M059J (cell line): ENCODE results near the gene AMIGO1. TPM values are rescaled to one million over a fixed set of nuclear protein-coding genes. Genes with fewer than 3 reads are reported as not detected.
A peak's percentile ranks its signal among the peaks of the same experiment; 100 is the strongest.

Source experiments
- DNase-seq: peaks from one replicate; pipeline ENCODE4 v3.0.0-alpha.2; 2012; ENCODE audit warnings: low read depth
- total RNA-seq: library from RNA; depleted of rRNA; stranded (reverse); fragments of >200 nt; shearing (Covaris generic); gene quantifications from 2 replicates; pipeline ENCODE4 v1.2.3, GENCODE V29; 2014; rRNA removed

AMIGO1 gene, protein sequence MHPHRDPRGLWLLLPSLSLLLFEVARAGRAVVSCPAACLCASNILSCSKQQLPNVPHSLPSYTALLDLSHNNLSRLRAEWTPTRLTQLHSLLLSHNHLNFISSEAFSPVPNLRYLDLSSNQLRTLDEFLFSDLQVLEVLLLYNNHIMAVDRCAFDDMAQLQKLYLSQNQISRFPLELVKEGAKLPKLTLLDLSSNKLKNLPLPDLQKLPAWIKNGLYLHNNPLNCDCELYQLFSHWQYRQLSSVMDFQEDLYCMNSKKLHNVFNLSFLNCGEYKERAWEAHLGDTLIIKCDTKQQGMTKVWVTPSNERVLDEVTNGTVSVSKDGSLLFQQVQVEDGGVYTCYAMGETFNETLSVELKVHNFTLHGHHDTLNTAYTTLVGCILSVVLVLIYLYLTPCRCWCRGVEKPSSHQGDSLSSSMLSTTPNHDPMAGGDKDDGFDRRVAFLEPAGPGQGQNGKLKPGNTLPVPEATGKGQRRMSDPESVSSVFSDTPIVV
- 1.1 and 2.4 TPM in 2 replicates for total RNA-seq

DNA sequence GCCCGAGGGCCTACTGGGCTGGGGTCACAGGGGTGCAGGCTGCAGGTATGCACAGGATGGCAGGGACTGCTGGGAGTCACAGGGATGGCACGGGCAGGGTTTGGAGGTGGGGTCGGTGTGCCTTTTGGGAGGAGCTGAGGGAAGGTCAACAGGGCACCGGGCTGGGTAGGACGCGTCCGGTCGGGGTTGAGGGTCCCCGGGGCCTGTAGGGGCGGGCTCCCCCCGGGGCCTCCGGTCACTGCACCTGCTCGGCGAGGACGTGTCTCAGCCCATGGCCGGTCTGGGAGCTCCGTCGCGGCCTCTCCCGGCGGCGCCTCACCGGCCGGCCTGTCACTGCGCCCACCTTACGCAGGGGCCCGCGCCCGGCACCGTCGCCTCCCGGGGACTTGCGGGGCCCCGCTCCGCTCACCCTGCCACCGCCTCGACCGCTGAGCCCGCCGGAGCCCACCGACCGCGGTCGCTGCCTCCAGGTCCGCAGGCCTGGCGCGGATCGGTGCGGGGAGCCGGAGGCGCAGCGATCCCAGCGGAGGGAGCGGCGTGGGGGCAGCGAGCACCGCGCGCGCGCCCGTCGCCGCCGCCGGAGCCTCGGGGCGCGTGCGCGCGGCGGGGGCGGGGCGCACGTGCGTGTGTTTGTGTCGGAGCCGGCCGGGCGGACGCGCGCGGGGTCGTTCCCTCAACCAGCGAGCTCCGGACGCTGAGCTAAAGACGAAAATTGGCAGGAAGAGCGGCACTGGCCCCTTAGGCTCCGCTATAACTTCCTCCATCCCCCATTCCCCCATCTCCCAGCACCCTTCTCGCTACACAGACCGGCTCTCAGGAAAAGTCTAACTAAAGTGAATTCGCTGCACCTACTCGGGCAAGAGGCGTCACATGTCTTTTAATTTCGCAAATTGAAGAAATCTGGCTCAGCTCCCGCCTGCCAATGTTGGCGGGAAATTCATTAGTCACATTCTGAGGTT, at the start of gene AMIGO1:
Gene AMIGO1, minus strand, starts transcription at position 552 of the 959 bp plus-strand sequence. CDS start 815 bp downstream, outside the sequence.
- peak; percentile 40 for DNase-seq

DNA sequence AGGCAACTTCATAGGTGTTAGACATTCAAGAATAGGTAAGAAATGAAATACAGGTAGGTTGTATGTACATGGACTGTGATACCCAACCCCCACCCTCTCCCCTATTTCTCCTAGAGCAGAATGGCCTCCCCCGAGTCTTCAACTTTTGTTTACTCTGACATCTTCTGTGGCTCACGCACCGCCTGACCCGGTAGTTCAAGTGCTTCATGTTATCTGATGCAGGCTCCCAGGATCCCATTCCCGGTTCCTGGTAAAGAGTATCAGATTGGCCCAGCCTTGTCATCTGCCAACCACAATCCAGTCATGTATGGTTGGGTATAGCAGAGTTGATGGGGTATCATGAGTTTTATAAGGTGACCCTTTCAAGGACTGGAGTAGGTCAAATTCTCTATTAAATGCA, 48.0 kb upstream of the AMIGO1 start:
- DNase-seq: no peak

DNA sequence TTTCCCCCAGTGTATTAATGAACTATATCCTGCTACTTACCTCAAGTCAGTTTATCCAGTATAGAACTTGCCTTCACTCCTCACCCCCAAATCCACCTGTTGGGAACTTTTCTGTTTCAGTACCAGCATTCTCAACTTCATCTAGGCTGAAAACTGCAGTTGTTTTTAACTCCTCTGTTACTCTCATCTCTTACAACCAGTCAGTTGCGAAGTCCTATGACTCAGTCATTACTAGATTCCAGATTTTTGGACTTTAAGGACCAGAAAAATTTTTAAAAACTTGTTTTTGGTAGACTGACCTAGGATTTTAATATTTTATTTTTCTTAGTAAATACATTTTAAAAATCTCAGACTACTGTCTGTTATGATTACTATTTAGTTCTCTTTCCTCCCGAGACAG, 47.0 kb upstream of the AMIGO1 start:
- DNase-seq: no peak

DNA sequence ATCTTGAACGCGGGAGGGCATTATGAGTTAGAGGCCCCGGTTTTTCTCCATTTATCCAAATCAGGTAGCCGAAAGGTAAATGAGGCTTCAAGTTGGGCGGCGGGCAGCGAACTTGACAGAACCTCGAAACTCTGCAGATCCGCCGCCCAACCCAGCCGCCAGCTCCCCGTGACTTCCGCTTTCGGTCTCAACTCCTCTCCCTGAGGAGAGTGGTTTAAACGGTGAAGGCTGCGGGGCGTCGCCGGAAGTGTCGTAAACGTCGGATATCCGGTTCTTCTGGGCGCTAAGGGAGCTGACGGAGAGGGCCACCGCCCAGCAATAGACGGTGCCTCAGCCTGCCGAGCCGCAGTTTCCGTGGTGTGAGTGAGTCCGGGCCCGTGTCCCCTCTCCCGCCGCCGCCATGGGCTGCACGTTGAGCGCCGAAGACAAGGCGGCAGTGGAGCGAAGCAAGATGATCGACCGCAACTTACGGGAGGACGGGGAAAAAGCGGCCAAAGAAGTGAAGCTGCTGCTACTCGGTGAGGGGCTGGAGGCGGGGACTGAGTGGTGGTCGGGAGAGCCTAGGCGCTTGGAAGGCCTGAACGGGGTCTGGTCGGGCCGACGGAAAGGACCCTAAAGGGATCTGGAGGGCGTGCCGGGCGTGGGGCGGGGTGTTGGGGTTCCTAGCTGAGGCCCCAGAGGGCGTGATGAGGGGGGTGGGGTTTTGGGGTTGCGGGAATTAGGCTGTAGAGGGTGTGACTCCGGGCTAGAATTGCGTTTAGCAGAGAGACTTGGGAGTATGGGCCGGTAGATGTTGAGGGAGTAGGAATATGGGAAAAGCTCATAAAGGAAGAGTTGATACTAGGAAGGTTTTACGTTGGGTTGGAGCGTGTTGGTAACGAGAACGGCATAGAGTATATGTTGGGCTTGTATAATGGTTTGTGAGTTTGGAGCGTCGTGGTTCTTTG, 39.1 kb upstream of the AMIGO1 start, which contains the start of gene GNAI3:
Gene GNAI3, plus strand, starts transcription at position 295 of the 947 bp plus-strand sequence. Its CDS starts 106 bp downstream, at position 401.
- peak; percentile 97 for DNase-seq

DNA sequence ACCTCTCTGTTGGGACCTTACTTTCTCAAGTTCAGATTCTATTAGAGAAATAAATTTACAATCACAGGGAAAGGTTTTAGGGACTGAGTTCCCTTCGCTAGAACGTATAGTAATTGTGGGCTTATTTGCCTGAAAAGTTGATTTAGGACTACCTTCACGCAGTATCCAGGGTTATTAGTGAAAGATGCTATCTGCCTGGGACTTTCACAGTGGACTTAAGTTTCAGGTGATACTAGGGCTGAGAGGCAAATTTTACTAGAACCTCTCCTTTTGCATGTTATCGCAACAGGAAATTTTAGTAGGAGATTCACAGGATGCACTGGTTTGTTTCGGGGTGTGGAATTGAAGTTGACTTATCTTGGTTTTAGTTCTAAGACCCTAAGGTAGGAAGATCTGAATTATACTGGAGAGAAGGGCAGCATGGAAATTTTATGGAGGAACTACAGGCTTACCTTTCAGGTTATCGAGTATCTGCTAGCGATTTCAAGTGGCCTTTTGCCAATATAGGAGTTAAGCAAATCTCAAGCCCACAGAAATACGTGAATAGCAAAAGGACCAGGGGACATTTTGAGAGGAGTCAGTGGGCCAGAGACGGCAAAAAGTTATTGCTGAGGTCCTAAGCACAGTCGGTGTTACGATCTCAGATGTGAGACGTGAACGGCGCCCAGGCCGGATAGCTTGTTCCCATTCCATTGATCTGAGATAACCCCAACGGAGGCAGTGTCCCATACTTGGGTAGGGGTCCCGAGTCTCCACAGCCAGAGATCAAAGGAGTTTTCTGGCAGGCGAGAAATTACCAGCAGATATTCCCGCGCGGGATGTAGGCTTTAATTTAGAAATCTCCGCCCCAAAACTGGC, 38.2 kb upstream of the AMIGO1 start:
- peak; percentile 34 for DNase-seq

DNA sequence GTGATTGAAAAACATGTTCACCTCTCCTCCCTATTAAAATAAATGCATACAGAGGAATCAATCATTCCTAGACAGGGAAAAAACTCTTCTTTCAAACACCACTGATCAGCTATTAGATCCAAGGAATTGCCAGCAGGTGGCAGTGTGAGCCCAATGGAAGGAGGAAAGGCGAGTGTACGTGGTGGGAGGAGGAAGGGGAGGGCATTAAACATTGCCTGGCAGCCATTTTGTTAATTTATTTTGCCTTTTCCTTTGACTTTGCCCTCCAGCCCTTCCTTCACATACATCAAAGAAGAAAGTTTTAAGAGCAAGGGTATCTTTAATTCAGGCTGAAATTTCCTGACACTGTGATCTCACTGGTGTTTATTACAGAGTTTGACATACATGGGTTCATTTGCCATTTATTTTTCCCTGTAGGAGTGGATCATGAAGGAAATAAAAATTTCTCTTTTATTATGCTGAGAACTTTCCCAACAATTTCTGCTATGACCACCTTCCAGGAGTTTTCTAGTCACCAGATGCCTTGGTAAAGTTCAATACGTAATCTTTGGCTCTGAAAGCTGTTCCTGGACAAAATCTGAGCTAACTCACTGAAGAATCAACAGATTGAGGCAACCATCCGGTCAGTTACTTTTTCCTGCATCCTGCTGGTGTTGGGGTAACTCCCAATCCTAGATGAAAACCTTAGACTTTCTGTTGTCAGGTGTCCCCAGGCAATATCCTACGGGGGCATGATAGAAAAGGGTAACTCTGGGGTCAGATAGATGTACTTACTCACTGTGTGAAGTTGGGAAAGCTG, 37.0 kb upstream of the AMIGO1 start:
- peak; percentile 91 for DNase-seq

DNA sequence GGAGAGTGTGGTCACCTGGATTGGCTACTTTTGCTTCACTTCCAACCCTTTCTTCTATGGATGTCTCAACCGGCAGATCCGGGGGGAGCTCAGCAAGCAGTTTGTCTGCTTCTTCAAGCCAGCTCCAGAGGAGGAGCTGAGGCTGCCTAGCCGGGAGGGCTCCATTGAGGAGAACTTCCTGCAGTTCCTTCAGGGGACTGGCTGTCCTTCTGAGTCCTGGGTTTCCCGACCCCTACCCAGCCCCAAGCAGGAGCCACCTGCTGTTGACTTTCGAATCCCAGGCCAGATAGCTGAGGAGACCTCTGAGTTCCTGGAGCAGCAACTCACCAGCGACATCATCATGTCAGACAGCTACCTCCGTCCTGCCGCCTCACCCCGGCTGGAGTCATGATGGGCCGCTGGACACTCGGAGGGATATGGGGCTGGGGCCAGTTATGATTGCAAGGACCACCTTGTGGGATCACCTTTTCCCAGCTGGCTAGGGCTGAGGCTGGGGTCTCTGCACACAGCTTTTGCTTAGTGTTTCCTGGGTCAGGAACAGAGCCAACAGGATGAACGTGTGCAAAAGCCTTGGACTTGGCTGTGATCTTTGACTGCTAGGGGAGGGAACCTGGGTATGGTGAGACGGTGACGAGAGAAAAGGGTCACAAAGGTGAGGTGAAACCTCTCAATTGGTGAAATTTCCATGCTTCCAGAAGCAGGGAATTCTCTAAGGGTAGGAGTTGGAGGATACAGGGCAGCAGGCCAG, 34.6 kb upstream of the AMIGO1 start:
- DNase-seq: no peak

DNA sequence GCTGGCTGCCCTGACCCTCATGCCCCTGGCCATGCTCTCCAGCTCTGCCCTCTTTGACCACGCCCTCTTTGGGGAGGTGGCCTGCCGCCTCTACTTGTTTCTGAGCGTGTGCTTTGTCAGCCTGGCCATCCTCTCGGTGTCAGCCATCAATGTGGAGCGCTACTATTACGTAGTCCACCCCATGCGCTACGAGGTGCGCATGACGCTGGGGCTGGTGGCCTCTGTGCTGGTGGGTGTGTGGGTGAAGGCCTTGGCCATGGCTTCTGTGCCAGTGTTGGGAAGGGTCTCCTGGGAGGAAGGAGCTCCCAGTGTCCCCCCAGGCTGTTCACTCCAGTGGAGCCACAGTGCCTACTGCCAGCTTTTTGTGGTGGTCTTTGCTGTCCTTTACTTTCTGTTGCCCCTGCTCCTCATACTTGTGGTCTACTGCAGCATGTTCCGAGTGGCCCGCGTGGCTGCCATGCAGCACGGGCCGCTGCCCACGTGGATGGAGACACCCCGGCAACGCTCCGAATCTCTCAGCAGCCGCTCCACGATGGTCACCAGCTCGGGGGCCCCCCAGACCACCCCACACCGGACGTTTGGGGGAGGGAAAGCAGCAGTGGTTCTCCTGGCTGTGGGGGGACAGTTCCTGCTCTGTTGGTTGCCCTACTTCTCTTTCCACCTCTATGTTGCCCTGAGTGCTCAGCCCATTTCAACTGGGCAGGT, 33.9 kb upstream of the AMIGO1 start:
- no peak for DNase-seq

DNA sequence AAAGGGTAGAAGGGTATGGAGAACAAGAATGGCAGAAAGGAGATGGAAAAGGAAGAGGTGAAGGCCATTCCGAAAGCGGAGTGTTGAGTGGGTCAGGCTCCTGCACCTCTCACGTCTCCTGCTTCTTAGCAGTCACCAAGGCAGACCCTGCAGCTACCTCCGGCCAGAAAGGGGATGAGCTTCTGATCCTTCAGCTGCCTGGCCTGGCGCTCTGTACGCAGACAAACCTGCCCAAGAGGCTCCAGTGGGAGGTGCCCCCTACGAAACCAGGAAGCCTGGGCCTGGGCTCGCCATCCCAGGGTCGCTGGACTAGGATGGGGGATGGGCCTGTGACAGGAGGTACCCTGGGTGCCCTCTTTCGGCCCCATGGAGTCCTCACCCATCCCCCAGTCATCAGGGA, 33.1 kb upstream of the AMIGO1 start:
- no peak for DNase-seq

DNA sequence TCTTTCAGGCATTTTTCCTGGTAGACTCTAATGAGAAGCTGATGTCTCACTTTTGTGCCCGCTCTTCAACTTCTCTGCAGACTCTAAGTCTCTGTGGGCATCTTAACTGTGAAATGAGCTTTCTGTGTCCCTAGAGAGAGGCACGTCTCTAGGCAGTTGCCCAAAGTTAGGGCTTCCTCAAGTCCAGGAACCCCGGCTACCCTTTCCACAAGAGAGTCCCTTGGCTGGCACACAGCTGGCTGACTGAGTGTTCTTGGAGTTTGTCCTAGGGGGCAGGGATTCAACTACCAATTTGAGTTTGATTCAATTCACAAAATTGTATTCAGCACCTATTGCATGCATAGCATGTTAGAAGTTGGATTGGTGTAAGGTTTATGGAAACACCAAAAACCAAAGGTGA, 31.6 kb upstream of the AMIGO1 start:
- DNase-seq: no peak

DNA sequence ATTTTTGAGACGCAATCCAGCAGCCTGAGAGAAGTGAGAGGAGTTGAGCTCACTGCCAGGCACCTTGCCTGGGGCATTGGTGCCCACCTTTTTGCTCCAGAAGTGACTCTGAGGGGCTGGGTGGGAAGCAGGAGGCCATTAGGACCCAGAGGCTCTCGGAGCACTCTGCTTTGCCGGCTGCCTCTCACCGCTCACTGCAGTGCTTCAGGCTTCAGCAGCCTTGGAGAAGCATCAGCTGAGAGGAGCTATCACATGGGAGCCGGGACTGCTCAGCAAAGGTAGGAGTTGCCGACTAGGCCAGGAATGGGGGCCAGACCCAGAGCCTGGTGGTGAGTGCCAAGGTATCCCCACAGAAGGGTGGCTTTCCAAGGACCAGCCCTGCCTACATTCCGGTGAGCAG, 30.1 kb upstream of the AMIGO1 start, which contains the start of gene GPR61:
Gene GPR61, plus strand, starts transcription at position 197 of the 400 bp plus-strand sequence. CDS start 3,151 bp downstream, outside the sequence.
- DNase-seq: no peak

DNA sequence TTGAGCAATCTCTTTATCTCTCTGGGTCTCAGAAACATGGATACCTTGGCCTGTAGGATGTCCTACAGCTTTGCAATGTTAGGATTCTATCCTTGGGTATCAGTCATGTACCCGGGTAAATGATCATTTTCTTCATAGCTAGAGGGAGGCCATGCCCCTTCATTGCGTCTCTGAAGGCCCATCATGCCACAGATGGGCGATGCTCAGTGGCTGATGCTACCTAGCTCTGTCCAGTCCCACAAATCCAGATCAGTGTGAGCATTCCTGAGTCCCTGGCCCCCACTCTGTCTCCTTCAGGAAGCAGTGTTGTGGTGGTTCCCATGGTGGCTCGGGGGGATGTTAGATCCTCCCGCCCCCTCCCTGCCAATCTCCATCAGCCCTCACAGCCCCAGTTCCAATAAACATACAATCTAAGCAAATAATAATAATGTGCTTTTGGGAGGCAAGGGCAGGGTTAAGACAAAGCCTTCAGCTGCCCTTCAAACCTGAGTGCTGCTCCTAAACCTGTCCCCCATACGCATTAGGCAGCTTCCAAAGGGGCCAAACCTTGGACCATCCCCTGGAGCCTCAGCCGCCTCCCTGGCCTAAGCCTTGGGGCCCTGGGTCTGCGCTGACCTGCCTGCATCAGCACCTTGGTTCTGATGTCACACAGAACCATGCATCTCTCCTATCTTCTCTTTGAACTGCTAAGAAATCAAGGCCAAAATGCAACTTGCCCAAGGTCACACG, 29.5 kb upstream of the AMIGO1 start:
- no peak for DNase-seq

DNA sequence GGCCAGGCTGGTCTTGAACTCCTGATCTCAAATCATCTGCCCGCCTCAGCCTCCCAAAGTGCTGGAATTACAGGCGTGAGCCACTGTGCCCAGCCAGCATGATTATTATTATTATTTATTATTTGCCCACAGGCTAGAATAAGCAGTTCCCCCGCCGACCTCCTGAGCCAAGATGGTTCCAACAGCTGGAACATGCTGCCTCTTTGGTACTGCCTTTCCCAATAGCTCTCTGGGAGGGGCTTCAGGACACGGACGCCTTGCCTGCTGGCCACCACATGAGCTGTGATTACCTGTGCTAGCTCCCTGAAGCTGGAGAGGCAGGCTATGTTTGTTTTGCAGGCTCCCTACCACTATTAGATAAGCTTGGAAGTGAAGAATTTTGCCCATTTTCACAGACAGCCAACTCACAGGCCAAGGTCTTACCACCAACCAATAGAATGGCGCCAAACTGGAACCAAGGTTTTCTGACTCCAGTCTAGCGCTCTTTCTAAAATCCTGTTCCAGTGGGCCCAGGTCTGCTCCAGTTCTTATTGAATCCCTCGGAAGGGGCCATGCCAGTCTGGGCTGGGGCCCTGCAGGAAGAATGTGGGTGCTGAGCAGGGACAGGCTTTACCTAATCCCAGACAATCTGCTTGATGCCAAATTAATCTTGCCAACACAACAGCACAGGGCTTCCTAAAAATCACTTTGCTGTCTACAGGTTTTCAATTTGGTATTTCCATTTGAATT, 28.1 kb upstream of the AMIGO1 start:
- no peak for DNase-seq

DNA sequence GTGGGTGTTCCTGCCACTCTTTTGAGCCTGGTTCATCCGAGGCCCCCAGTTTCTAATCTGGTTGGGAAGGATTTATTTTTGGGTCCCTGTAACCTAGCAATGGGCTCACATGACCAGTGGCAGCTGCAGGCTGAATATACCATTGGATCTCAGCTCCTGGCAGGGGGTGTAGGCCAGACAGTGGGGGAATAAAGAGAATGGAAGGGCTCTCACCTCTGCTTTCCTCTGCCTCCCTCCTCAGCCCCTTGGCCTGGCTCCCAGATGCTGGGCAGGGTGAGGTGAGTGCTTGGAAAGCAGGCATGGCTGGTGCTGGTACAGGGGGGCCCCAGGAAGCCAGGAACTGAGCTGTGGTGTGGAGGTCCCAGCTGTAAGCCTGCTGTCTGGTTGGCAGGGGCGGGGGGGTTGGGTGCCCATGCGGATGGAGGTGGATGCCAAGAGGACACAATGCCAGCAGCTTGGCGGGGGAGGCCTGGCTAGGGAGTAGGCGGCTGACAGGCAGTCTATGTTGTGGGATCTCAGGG, 26.5 kb upstream of the AMIGO1 start:
- no peak for DNase-seq

DNA sequence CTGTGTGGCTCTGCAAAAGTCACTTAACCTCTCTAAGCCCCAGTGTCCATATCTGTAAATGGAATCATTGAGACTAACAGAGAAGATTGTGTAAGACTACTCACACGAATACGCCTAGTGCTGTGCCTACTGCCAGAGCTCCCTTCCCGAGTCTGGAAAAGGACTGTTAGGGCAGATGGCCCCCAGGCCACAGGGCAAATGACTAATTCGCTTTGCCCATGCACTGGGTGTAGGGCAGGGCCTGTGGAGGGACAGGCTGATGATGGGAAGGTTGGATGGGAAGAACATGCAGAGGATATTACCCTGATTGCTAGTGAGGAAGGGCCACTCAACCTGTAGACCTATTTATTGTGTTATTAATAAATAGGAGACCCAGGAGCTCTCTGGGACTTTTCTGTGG, 26.0 kb upstream of the AMIGO1 start:
- no peak for DNase-seq

DNA sequence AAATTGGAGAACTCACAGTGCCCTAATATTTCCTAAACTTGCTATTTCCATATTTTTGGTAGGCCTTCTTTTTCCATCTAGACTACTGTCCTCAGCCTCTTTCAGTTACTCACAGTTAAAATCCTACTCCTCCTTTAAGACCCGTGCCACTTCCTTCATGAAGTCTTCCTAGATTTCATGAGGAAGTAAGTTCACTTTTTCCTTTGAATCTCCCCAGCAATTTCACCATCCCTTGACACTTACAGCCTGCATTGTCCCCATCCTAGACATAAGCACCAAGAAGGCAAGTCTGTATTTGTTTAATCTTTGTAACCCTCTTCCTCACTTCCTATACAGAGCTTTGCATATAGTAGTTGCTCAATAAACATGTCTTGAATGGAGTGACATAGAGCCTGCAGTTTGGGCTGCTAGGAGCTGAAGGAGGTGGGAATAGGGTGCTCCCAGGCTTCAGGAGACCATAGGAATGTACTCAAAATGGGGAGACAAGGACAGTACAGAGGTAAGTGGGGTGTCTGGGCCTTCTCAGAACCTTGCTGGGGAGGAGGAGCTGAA, 24.9 kb upstream of the AMIGO1 start:
- no peak for DNase-seq
